ENCODE measurements around the gene GK2.

The GK2 gene

GRCh38 chr4:79358438-79358837 is 49.6 kb downstream of the GK2 start:
- TF ChIP-seq EZH2phosphoT487 (conservative IDR thresholded peaks at IDR 0.05; ENCODE audit: low read length) = no peak
- TF ChIP-seq CTCF (IDR thresholded peaks at IDR 0.05; ENCODE audit: insufficient read depth, low read length, poor library complexity, severe bottlenecking) = no peak
- Histone ChIP-seq H3K36me3 (ENCODE audit: low read length) (no peaks in the 10 kb centered on the region), H3K4me3 (ENCODE audit: insufficient read depth, low read length, poor library complexity, severe bottlenecking) (no peak overlapping the region), H3K9ac (ENCODE audit: low read length) (no peak overlapping the region), H3K27me3 (ENCODE audit: low read length) (no peaks in the 10 kb centered on the region), H3K4me2 (ENCODE audit: low read depth, low read length, poor library complexity, severe bottlenecking) (no peak overlapping the region), H2AFZ (ENCODE audit: low read depth, low read length, severe bottlenecking) (no peak overlapping the region), H3K9me2 (replicated peaks; ENCODE audit: insufficient read depth, low read length) (no peaks in the 10 kb centered on the region), H3K9me3 (ENCODE audit: insufficient read depth, low read length) (no peaks in the 10 kb centered on the region), H3F3A (ENCODE audit: insufficient read depth) (no peaks in the 10 kb centered on the region), H3K27ac (ENCODE audit: low read depth, low read length) (no peak overlapping the region), H3K79me2 (ENCODE audit: insufficient read depth, low read length) (no peaks in the 10 kb centered on the region), H4K20me1 (ENCODE audit: low read depth, low read length) (no peaks in the 10 kb centered on the region)

- Histone ChIP-seq H3K36me3 (ENCODE audit: low read length) (no peaks in the 10 kb centered on the region), H3K27ac (ENCODE audit: low read depth, low read length) (no peak overlapping the region), H3K9me3 (ENCODE audit: insufficient read depth, low read length) (no peaks in the 10 kb centered on the region), H3K9me2 (replicated peaks; ENCODE audit: insufficient read depth, low read length) (no peaks in the 10 kb centered on the region), H3K4me3 (ENCODE audit: insufficient read depth, low read length, poor library complexity, severe bottlenecking) (no peak overlapping the region), H3K27me3 (ENCODE audit: low read length) (no peaks in the 10 kb centered on the region), H4K20me1 (ENCODE audit: low read depth, low read length) (no peaks in the 10 kb centered on the region), H3K9ac (ENCODE audit: low read length) (no peak overlapping the region), H3F3A (ENCODE audit: insufficient read depth) (no peaks in the 10 kb centered on the region), H2AFZ (ENCODE audit: low read depth, low read length, severe bottlenecking) (no peak overlapping the region), H3K79me2 (ENCODE audit: insufficient read depth, low read length) (no peaks in the 10 kb centered on the region), H3K4me2 (ENCODE audit: low read depth, low read length, poor library complexity, severe bottlenecking) (no peak overlapping the region)
- TF ChIP-seq EZH2phosphoT487 (conservative IDR thresholded peaks at IDR 0.05; ENCODE audit: low read length) (no peak), CTCF (IDR thresholded peaks at IDR 0.05; ENCODE audit: insufficient read depth, low read length, poor library complexity, severe bottlenecking) (no peak)
Observed at GRCh38 chr4:79357365-79357764, 50.7 kb downstream of the GK2 start.
